Activated naive CD4-positive, alpha-beta T cell treated with anti-CD3 and anti-CD28 coated beads, Interleukin-2, amount 50 U/mL, for 16 hours (primary cell): ENCODE data around the gene TNNI2.
A peak's percentile ranks its signal among the peaks of the same experiment; 100 is the strongest.

Experiments
- DNase-seq: peaks from one replicate; pipeline ENCODE4 v3.0.0-alpha.2; 2020

Gene TNNI2

GRCh38 chr11:1847006-1847735 lies 8.4 kb downstream of the TNNI2 start:
- no peak for DNase-seq

DNA sequence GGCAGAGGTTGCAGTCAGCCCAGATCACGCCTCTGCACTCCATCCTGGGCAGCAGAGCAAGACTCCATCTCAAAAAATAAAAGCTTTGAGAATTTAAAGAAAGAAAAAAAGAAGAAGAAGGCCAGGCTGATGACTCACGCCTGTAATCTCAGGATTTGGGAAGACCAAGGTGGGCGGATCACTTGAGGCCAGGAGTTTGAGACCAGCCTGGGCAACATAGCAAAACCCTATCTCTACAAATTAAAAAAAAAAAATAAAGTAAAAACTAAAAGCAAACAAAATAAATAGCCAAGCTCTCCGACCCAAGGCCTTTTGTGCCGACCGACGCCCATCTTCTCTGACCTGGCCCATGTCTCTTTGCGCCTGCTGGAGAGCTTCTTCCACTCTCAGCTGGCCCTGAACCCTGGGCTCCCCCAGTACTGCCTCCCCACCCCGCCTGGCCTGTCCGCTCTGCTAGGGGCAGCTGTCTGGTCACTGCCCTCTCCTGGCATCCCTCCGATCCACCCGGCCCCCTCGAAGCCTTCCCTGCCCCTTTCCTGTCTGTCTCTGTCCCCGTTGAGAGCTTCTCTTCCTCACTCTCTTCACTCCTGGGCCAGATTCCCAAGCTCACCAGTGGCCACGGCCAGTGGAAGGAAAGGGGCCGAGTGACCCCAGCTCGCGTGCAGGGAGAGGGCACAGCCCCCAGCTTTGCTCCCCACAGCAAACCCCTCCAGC lies 9.3 kb downstream of the TNNI2 start:
- no peak for DNase-seq

GRCh38 chr11:1848640-1849430 lies 10.1 kb downstream of the TNNI2 start:
- no peak for DNase-seq

DNA sequence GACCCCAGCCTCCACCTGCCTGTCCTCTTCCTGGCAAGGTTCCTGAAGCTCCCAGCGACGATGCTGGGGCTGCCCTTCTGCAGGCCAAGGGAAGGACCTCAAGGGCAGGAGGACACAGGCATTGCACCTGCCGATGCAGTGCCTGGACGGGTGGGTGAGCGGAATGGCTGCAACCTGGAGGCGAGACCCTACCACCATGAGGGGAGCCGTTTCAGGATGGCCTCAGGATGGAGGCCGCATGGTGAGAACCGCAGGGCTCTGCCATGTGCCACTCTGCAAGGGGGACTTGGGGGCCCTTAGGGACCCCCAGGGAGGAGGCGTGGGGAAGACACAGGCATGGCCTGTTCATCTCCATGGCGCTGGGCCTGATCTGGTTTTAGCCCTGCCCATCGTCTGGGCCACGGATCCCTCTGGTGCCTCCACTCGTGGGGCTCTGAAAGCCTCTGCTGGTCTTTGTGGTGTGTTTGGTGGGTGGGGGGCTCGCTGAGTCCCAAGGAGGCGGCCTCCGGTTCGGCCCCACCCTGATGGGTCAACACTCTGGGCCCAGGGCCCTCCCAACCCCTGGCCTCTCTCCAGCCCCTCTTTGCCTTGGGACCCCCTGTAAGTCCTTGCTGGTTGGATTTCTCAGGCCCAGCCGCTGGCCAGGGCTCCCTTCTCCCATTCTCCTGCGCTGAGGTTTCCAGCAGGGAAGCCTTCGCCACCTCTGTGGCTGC lies 12.8 kb downstream of the TNNI2 start:
- no peak for DNase-seq

DNA sequence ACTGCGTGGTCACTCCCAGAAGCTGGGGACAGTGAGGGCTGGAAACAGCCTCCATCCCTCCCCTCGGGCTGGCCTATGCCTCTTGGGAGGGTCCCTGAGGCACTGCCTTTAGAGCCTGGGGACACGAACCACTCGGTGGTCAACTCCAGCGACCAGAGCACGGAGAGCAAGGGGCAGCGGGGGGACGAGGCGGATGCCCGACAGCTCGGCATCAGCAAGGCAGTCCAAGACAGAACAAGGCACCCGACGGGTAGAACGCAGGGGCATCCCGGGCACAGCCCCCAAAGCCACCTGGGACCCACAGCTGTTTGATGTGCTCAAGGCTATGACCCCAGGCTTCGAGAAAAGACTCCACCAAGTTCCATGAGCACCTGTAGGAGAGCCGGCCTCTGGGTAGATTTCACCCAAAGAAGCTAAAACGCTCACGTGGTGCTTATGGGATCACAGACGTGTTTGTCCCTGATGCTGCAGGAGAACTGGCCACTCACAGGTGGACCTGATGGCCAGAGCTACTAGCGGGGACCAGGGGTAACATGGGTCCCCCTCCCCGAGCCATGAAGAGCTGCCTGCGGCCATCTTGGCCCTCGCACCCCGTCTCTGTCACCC lies 13.6 kb downstream of the TNNI2 start:
- no peak for DNase-seq

GRCh38 chr11:1852877-1853276 lies 14.1 kb downstream of the TNNI2 start, which contains the start of gene LSP1:
LSP1 (plus strand) TSS chr11:1853084; CDS start chr11:1853145, 61 bp downstream.
- peak; percentile 75 for DNase-seq

DNA sequence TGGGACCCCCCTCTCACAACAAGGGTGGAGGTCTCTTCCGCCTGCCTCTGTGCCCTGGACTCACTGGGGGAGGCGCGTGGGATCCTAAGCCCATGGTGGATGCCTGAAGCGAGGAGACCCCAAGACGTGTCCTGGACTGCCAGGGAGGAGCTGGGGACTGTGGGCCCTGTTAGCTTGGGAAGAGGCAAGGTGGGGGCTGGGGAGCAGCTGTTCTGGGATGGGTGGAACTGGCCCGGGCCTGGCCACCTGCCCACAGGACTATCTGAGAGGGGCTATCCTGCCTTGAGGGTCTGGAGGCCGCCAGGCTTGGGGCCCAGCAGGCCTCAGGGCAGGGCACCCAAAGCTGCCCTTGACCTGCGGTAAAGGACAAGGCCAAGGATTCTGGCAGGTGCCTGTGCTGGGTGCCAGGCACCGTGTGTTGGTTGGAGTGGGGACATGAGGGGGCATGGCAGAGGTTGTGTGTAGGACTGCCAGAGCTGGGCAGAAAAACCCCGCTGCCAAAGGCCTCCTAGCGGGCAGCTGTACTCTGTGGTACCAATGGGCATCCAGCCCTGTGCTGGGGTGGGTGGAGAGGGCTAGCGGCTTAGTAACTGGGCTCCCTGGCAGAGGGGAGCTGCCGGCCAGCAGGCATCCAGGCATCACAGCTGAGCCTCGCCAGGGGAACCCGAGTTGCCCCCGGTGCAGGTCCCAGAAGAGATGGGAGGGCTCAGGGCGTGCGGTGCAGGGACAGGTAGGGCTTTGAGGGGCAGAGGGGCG lies 14.8 kb downstream of the TNNI2 start:
- DNase-seq, result no peak

GRCh38 chr11:1854132-1854948 lies 15.6 kb downstream of the TNNI2 start:
- no peak for DNase-seq

GRCh38 chr11:1854949-1855885 lies 16.4 kb downstream of the TNNI2 start:
- no peak for DNase-seq

DNA sequence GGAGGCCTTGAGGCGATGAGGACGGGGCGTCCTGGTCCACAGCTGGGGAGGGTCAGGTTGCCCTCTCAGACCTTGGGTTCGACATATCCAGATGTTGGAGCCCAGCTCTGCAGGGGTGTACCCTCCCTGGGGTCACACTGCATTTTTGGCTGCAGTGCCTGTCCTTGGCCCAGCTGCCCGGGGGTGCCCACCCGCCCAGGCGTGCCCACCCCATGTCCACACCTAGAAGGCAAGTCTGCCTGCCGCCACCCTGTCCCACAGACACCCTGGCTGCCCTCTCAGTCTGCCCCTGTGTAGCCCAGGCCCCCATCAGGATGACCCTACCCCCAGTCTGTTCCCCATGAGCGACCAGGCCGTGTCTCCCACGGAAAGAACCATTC lies 17.1 kb downstream of the TNNI2 start:
- no peak for DNase-seq

GRCh38 chr11:1856306-1857005 lies 17.7 kb downstream of the TNNI2 start:
- DNase-seq, result no peak

GRCh38 chr11:1857064-1857463 lies 18.3 kb downstream of the TNNI2 start:
- no peak for DNase-seq

- DNase-seq, result no peak
These were observed 19.4 kb downstream of the TNNI2 start for GRCh38 chr11:1858154-1858553.

DNA sequence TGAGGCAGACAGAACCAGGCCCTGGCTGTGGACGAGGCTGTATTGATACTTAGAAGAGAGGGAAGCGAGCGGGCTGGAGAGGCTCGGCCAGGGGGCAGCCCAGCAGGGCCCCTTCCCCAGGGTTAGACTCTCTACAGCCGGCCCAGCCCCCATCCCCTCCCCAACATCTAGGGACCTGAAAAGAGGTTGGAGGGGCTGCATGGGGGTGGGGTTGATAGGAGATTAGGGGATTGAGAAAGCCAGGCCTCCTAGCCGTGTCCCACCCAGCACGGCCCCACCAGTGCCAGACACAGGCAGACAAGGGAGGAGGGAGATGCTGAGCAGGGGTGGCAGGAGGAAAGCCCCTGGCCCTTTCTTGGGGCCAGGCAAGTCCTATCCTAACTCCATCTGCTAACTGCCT lies 19.8 kb downstream of the TNNI2 start:
- no peak for DNase-seq

GRCh38 chr11:1859004-1859403 lies 20.2 kb downstream of the TNNI2 start:
- no peak for DNase-seq

DNA sequence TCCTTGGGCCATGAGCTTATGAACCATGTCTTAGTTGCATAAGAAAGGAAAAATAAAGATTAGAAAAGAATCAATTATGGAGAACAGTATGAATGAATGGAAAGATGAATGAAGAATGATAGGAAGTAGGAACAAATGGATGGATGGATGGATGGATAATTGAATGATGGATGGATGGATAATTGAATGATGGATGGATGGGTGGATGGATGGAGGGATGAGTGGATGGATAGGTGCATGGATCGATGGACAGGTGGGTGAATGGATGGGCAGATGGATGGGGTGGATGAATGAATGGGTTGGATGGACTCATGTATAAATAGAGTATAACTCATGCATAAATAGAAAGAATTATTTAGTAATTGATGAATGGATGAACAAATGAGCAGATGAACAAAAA lies 21.3 kb downstream of the TNNI2 start:
- DNase-seq, result no peak

DNA sequence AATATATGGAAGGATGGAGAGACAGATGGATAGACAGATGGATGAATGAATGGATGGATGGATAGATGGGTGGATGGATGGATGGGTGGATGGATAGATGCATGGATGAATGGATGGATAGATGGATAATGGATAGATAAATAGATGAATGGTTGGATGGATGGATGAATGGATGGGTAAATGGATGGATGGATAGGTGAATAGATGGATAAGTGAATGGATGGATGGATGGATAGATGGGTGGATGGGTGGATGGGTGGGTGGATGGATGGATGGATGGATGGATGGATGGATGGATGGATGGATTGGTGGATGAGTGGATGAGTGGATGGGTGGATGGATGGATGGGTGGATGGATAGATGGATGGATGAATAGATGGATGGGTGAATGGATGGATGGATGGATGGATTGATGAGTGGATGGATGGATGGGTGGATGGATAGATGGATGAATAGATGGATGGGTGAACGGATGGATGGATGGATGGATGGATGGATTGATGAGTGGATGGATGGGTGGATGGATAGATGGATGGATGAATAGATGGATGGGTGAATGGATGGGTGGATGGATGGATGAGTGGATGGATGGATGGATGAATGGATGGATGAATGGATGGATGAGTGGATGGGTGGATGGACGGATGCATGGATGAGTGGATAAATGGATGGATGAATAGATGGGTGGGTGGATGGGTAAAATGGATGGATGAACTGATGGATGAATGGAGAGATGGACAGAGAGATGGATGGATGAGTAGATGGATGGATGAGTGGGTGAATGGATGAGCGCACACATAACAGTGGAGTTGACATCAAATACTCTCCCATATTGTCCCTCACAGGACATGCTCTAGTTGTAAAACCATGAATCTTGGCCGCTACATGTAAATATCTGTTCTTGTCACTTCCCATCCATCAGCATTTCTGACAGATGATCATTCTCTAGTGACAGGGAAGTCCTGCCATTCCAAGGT lies 22.9 kb downstream of the TNNI2 start:
- no peak for DNase-seq
